ENCODE measurements around the gene RNF32.

GRCh38 chr7:156684661-156685060 is 44.1 kb downstream of the RNF32 start:
- TF ChIP-seq, protein P1, sequence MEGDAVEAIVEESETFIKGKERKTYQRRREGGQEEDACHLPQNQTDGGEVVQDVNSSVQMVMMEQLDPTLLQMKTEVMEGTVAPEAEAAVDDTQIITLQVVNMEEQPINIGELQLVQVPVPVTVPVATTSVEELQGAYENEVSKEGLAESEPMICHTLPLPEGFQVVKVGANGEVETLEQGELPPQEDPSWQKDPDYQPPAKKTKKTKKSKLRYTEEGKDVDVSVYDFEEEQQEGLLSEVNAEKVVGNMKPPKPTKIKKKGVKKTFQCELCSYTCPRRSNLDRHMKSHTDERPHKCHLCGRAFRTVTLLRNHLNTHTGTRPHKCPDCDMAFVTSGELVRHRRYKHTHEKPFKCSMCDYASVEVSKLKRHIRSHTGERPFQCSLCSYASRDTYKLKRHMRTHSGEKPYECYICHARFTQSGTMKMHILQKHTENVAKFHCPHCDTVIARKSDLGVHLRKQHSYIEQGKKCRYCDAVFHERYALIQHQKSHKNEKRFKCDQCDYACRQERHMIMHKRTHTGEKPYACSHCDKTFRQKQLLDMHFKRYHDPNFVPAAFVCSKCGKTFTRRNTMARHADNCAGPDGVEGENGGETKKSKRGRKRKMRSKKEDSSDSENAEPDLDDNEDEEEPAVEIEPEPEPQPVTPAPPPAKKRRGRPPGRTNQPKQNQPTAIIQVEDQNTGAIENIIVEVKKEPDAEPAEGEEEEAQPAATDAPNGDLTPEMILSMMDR (conservative IDR thresholded peaks at IDR 0.05) = no peak
- TF ChIP-seq EZH2 (IDR thresholded peaks at IDR 0.05; ENCODE audit: low read depth) = no peak

All from PC-9 (cell line).